Stimulated activated CD8-positive, alpha-beta memory T cell treated with anti-CD3 and anti-CD28 coated beads, Interleukin-7, amount 100 ng/mL, for 1 hour (primary cell): ENCODE results near the gene ZFYVE26.

ENCODE experiments used
- DNase-seq, 2 donors: peaks; one replicate each; pipeline ENCODE4 v3.0.0-alpha.2; 2020; ENCODE audit warnings: low read depth in 2 of 2

ZFYVE26 gene

DNA sequence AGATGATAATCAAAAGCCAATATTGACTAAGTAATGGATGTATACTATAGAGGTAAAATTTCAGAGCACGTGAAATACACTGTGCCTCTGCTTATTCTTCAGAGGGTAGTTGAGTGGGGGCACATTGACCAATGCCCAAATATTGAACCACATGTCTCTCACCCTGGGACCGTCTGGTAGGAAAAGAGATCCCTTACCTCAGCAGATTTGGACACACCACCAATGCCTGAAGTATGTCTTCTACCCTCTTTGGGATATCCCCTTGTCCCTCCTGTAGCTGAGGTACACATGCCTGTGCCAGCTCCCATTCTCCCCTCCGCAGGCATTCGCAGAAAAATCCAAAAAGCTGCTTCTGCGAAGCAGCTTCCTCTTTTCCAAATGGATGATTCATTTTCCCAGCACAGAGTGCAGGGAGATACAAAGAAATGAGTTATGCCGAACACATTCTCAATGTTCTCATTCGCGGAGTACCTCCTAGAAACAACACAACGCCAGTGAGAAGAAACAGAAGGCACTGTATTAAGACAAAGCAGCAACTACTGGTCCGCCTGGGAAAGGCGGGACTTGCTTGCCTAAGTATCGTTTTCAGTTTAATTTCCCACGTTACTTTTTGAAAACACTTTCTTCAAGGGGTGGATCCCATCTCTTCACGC lies 691 bp downstream of the ZFYVE26 start:
- DNase-seq: no peak

DNA sequence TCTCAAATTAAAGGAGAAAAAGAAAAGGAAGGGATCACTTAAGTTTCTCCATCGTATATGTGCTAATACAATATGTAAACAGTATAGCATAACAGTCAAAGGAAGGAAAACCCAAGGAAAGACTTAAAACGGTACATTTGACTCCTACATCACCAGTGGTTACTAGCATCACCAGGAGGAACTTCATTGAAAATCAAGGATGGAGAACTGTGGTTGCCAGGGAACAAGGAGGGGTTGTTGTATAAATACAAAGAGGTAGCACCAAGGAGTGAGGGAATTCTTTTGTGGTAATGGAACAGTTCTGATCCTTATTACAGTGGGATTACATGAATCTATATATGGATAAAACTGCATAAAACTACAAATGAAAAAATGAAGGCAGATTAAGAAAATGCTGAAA lies 1.6 kb downstream of the ZFYVE26 start:
- no peak for DNase-seq

DNA sequence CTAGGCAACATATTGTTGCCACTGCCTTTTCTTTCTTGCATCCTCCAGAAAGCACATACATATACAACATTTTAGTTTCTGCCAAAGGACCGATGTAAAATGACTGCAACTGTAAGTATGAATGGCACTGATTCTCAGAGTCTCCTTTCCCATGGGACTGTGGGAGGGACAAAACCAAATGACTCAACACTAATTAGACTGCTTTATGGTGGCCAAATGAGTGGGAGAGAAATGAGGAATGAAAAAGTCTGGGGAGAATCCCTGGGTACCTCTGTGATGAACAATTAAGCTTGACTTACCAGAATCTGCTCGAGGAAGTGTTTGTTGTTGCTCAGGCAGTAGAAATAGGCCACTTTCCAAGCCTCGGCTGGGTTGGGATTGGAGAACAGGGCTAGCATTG lies 10.1 kb downstream of the ZFYVE26 start:
- no peak for DNase-seq

DNA sequence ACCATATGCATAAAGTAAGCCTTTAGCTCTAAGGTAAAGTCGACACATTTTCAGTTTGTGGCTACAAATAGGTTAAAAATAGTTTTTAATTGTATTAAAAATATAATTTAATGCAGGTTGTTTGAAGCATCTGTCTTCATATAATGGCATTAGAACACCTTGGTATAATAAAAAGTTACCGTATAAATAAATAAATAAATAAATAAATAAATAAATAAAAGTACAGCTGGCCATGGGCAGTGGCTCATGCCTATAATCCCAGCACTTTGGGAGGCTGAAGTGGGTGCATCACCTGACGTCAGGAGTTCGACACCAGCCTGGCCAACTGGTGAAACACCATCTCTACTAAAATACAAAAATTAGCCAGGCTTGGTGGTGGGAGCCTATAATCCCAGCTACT lies 15.6 kb downstream of the ZFYVE26 start:
- no peak for DNase-seq

DNA sequence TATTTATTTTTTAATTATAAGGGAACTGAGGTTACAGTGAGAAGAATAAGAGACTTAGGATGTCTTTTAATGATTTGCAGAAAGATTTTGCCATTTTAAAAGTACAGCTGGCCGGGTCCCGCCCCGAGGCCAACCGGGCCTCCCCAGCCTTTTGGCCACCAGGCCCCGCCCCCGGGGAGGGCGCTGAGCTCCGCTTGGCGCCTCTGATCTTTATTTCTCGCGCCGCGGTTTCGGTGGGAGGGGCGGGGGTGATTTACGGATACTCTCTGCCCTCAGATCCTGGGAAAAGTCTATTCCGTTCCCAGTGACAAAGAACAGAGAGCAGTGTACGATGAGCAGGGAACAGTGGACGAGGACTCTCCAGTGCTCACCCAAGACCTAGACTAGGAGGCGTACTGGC lies 17.7 kb downstream of the ZFYVE26 start:
- DNase-seq: no peak

DNA sequence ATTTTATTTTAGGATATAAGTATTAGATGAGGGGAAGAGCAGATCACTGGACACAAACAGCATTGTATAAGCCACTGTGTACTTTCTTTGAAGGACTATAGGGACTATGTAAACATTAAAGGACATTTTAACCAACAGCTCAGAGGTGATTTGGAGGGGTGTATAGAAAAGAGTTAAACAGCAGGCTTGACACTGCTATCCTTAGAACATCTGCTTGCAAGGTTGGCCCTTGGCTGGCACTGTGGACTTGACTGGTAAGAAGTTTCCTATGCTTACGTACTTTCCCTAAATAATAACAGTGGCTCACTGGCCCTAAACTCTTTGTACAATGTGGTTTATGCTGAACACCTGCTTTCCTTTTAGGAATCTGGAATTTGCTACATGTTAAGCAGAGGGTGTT lies 28.7 kb downstream of the ZFYVE26 start:
- DNase-seq: no peak

DNA sequence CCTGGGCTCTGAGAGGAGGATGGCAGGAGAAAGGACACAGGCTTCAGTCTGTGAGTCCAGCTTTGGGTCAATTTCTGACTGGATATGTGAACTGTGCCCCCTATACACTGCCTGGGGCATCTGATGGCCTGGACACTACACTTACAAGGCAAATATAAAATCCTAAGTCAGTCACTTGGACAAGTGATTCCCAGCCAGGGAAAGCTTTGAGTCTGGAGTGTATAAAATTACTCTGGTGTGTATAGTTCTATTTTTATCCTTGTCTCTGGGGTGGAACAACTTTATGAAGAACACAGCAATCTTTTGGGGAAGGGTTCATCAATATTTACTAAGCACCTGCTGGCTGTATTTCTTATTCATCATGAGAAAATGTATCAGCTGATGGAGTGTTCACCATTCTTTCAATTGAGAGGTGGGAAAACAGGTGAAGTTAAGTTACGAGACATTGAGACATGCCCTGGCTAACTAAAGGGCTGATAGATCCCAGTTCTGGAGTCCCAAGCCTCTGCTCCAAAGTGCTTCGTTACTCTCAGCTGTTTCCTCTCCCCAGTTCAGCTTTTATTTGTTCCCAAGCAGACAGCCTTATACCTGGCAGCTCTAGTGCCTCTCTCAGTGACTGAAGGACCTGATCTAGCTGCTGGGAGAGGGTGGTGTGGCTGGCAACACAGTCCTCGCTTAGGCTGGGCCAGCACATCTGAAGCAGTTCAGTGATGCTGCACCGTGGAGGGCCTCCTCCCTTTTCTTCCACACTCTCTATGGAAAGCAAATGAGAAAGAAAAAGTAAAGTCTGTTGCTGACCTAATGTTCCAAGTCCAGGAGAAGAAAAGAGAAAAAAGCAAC lies 30.9 kb downstream of the ZFYVE26 start:
- DNase-seq: no peak

DNA sequence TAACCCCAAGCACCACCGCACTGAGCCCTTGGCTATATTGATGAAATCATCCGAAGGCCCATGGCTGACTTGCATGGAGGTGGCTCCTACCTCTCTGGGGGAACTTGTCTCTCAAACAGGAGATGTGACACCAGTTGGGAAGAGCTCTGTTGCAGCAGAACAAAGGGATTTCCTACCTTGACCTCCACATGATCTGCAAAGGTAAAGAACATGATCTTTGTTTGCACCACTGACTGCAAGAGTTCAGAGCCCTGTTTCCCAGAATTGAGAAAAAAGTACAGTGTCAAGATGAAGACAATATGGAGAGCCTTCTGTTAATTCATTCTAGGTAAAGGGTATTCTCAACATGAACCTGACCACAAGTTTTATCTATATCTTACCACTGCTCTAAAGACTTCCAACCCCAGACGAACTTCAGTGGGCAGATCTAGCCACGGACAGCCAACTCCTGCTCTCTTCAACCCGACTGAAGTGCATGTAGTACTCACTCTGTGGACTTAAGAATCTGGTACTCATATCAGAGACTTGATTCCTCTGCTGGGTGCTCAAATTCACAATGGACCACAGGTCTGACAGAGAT lies 32.1 kb downstream of the ZFYVE26 start:
- no peak for DNase-seq

DNA sequence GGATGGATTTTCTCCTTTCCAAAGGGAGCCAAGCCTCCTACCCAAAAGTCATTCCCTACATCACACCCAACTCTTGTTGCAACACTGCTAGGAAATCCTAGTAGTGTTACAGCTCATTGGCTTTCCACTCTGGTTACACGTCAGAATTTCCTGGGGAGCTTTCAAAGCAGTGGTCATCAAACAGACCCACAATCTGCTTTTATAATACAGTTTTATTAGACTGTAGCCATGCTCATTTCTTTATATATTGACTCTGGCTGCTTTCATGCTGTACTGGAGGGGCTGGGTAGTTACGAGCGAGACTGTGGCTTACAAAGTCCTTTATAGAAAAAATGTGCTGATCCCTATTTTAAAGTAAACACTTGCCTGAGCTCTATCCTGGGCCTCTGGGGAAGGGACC lies 34.3 kb downstream of the ZFYVE26 start:
- DNase-seq: no peak

DNA sequence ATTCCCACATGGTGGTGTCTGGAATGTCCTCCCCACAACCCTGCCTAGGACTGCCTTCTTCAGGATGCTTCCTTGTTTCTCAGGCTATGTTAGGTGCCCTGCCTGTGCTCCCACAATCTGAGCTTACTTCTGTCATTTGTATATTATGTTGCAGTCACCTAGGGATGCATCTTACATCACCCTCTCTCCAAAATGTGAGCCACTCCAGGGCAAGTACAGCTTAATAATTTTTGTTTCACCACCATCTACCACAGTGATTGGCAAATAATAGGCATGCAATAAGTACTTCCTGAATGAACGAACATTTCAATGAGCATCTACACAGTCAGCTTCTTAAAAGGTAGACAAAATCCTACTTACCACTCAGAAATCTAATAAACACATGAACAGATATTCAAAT lies 37.6 kb downstream of the ZFYVE26 start:
- no peak for DNase-seq

DNA sequence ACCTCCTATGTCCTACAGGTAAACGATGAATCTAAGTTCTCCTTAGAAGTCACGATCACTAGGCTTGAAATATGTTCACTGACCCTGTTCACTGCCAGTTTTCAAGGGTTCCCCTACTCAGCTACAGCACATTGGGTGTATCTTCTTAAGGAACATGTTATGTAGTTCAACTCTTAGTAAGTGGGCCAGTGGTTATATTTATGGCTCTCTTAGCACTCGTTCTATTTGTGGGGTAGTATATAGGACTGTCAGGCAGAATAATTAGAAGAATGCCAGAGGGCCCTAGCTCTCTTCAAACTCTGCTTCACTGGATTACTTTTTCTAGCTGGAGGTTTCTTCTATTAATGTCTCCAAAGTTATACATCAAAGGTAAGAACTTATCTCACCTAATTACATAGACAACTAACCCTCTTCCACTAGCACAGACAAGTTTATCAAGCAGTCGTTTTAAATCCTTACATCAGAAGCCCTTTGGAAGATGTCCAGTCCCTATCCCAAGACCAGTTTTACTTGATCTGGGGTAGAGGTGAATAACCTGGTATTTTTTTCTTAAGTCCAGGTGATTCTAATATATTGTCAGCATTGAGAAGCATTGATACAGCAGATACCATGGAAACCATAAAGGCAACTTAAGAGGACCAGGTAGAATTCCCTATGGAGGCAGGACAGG lies 39.6 kb downstream of the ZFYVE26 start:
- DNase-seq: no peak

DNA sequence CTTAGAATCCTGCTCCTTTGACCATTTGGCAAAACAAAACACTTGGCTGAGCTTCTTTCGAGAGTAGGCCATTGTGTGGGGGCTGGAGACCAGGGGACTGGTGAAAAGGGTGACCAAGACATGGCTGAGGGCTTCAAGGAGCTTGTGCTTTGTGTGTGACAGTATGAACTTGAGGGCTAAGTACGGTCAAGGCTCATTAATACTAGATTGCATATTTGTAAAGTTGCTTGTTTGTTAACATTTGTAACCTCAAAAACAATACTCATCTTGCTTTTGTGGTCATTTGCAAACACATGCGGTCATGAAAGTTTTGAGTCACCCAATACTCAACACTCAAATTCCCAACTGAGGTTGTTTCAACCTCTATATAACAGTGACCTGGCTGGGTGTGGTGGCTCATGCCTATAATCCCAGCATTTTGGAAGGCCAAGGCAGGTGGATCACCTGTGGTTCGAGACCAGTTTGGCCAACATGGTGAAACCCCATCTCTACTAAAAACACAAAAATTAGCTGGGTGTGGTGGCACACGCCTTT lies 42.5 kb downstream of the ZFYVE26 start:
- no peak for DNase-seq

DNA sequence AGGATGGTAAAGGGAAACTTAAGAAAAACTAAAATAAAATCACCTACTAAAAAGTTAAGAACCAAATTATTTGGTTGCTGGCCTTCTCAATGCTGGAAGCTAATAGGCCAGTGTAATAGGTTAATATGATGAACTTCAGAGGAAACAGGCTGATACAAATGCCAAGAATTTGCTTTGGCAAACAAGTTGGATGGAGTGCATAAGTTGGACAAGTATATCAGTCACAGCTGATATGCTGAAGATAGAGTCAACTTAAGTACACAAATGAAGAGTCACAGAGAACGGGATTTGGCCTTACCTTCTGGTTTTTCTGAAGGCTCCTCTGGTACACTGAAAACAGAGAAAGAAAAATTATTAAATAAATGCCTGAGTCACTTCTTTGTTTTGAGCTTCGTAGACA lies 48.2 kb downstream of the ZFYVE26 start:
- DNase-seq: no peak

DNA sequence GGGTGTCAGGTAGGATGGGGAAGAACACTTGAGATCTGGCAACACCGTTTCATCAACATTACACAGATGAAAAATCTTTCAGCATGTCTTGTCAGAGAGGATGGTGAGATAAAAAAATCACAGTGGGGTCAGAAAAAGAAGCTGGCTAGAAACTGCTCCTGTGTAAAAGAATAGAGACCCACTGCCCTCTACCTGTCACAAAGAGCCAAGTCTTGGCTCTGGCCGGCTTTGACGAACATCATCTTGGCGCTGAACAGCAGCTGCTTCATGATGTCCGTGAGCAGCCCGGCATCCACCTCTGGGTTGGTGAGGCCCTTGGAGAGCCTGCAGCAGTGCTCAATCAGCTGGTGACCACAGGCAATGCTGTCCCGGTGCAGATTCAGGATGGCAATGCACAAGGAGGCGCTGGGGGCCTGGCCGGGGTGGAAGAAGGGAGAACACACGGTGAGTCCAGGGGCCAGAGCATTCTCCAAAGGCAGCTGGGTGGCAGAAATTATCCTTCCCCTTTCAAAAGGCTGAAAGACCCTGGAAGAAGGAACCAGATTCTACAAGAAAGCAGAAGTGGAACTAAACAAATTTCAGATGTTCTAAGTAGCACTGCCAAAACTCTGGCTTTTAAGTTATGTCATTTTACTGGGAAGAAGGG lies 50.2 kb downstream of the ZFYVE26 start:
- no peak for DNase-seq

DNA sequence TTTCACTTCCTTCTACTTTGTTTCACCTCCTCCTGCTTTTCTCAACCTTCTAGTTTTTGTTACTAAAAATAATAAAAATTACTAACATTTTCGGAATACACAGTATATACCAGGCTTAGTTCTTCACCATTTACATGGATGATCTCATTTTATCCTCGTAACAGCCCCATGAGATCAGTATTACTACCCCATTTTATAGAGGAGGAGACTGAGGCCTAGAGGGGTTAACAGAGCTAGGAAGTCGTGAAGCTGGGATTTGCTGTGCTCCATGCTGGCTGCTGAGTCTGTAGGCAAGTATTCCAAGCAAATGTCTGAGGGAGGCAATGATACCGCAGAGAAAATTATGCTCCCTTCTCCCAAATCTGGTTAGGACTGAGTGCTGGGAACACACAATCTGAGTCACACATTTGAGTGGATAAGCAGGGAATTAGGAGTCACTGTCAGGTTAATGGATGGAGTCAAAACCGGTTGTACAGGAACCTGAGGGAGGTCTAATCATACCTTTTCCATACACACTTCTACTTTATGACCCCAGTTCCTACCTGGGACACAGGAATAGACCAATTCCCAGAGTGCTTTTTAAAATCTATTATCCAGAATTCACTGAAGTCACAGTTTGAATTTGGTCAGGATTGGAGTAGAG lies 51.1 kb downstream of the ZFYVE26 start:
- no peak for DNase-seq

DNA sequence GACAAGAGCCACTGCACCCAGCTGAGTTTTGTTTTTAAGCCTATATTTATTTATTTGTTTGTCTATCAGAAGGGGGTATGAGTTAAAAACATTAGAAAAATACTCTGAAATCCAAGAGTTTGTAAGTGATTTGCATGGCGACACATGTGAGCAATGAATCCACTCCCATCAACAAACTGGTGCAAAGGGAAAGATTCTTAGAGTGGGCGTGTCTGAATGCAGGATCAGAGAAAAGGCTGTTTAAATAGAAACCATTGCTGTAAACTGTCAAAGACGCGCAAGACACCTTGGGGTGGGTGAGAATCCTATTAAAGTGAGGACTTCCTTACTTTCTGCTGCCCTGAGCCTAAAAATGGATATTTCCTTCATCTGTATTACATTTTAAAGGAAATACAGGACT lies 51.9 kb downstream of the ZFYVE26 start:
- DNase-seq: no peak

DNA sequence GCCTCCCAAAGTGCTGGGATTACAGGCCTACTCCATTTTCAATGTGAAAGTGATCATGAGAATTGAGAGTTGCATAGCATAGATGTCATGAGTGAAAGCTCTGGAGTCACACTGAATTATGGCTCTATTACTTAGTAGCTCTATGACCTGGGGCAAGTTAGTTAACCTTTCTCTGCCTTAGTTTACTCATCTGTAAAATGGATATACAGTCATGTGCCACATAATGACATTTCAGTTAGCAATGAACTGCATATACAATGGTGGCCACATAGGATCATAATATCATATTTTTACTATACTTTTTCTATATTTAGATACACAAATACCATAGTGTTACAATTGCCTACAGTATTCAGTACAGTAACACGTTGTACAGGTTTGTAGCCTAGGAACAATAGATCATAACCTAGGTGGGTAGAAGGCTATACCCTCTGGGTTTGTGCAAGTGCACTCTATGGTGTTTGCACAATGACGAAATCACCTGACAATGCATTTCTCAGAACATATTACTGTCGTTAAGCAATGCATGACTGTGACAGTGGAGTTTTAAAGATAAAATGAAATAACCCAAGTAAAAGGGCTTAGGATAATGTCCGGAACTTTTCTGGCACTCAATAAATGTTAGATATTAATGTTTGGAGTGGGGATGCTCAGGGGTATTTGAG lies 53.1 kb downstream of the ZFYVE26 start:
- no peak for DNase-seq

DNA sequence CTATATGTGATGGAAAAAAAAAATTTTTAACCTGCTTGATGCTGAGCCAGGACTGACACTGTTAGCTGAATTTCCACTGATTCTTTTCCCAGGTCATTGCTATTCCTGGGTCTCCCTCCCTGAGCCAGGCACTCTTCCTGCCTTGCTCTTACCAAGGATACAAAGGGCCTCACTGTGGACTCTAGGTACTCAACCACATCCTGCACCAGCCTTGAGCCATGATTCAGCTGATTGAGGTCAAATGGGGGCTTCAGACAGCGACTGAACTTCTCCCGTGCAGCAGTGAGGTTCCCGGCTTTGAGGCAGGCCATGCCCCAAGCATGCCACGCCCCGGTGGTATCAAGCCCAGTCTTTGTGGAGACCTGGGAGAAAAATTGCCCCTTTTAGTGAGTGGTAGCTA lies 54.3 kb downstream of the ZFYVE26 start:
- DNase-seq: no peak

DNA sequence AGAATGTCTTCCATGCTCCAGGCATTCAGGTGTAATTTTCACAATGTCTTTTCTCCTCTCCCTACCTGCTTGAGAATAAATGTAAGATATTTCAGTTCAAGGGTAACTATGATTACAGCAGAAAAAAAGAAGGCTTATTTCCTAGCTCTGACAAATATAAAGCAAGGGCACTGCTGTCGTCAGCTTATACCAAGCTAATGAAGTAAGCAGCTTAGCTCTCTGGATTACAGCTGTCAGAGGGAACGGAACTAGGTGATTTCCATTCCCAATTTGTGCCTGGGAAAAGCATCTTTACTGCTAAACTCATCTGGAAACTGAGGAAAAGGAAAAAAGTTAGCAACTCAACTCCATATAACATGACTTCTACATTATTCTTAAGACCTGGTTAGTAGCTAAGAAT lies 56.5 kb downstream of the ZFYVE26 start:
- DNase-seq: no peak

DNA sequence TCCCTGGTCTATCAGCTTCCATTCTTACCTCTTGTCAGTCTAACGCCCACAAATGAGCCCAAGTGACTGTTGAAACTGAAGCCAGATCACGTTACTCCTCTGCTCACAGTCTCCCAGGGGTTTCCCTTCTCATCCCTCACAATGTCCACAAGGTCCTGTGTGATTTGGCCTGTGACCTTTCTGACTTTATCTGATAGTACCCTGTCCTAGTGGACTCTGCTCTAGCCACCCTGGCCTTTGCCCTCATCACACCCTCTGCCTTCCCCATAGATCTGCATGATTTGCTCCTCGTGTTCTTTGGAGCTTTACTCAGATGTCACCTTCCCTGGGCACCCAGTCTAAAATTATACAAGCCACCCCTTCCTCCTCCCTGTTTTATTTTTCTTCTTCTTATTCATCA lies 59.2 kb downstream of the ZFYVE26 start:
- no peak for DNase-seq

DNA sequence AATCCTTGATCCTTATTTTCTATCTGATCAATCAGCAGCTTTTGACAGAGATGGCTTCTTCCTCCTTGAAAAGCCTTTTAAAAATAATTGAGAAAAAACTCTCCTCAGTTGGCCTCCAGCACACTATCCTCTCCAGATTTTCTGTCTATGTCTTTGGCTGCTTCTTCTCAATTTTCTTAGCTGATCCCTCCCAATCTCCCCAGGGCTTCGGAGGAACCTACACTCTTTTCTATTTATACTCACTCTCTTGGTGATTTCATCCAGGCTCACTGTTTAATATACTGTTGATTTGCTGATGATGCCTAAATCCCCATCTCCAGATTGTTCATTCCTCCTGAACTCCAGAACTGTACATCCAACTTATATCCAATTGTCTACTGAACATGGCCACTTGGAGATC lies 59.9 kb downstream of the ZFYVE26 start:
- no peak for DNase-seq
